HEK293 (cell line): ENCODE data around the gene CARD11.

Source experiments
- CTCF ChIA-PET: fragments of 350-600 bp; formaldehyde crosslinking; extraction: SDS; loops from one replicate; lab custom pipeline; 2021; ENCODE audit warnings: antibody characterized with exemption; lab: Yijun Ruan, JAX
- POLR2A ChIA-PET: fragments of 300-600 bp; formaldehyde crosslinking; extraction: SDS; loops from one replicate; lab custom pipeline; 2020; ENCODE audit warnings: antibody characterized with exemption, inconsistent platforms; lab: Yijun Ruan, JAX
- H3K27ac ChIP-seq: fragments of 200-500 bp; sonication (Bioruptor generic); 2 replicates; pipeline ENCODE4 v1.5.1; 2014; ENCODE audit warnings: low read depth, low read length, control low read depth, inconsistent platforms; ENCODE audit errors: extremely low read depth
- H3K36me3 ChIP-seq, 2 experiments: fragments of 200-500 bp in 1 of 2; sonication (Bioruptor generic) in 1 of 2; 1 replicate in 1 of 2; 2 replicates in 1 of 2; pipeline ENCODE4 v1.5.1; 2014 to 2017; ENCODE audit warnings: inconsistent platforms in 2 of 2, low read length in 2 of 2; ENCODE audit not compliant: control insufficient read depth in 2 of 2, insufficient read depth in 1 of 2
- H3K4me1 ChIP-seq: fragments of 200-500 bp; sonication (Bioruptor generic); 2 replicates; pipeline ENCODE4 v1.5.1; 2014; ENCODE audit warnings: mild to moderate bottlenecking, low read length, inconsistent platforms; ENCODE audit not compliant: control insufficient read depth, insufficient read depth
- H3K4me3 ChIP-seq: 2 replicates; pipeline ENCODE4 v1.5.1; 2011; ENCODE audit warnings: low read depth, mild to moderate bottlenecking, control low read depth, low read length, moderate library complexity
- H3K9me3 ChIP-seq: fragments of 200-500 bp; sonication (Bioruptor generic); 2 replicates; pipeline ENCODE4 v1.5.1; 2014; ENCODE audit warnings: low read depth, low read length, inconsistent platforms; ENCODE audit not compliant: control insufficient read depth, insufficient read depth
- GLI4 ChIP-seq: fragments of 450-650 bp; formaldehyde crosslinking; IDR thresholded peaks from 2 replicates; pipeline ENCODE4 v1.5.1; 2016; ENCODE audit warnings: missing biosample characterization, missing genetic modification characterization
- INSM2 ChIP-seq: fragments of 450-650 bp; formaldehyde crosslinking; IDR thresholded peaks from 2 replicates; pipeline ENCODE4 v1.5.1; 2016; ENCODE audit warnings: missing biosample characterization, missing genetic modification characterization
- KLF10 ChIP-seq: fragments of 450-650 bp; IDR thresholded peaks from 2 replicates; pipeline ENCODE4 v1.5.1; 2018; ENCODE audit warnings: missing biosample characterization, mild to moderate bottlenecking, missing genetic modification characterization
- OSR2 ChIP-seq: fragments of 450-650 bp; formaldehyde crosslinking; IDR thresholded peaks from 2 replicates; pipeline ENCODE4 v1.5.1; 2016; ENCODE audit warnings: missing biosample characterization, missing genetic modification characterization
- OVOL3 ChIP-seq: fragments of 450-650 bp; formaldehyde crosslinking; IDR thresholded peaks from 2 replicates; pipeline ENCODE4 v1.5.1; 2016; ENCODE audit warnings: missing biosample characterization, missing genetic modification characterization
- PATZ1 ChIP-seq: fragments of 450-650 bp; formaldehyde crosslinking; IDR thresholded peaks from 2 replicates; pipeline ENCODE4 v1.5.1; 2016; ENCODE audit warnings: missing biosample characterization, missing genetic modification characterization
- TCF7L2 ChIP-seq: IDR thresholded peaks from 2 replicates; pipeline ENCODE4 v1.6.1; 2011; ENCODE audit warnings: low read depth, mild to moderate bottlenecking, inconsistent platforms, low read length, moderate library complexity, borderline replicate concordance
- ZNF157 ChIP-seq: fragments of 450-650 bp; formaldehyde crosslinking; IDR thresholded peaks from 2 replicates; pipeline ENCODE4 v1.5.1; 2016; ENCODE audit warnings: missing biosample characterization, missing genetic modification characterization
- ZNF16 ChIP-seq: fragments of 450-650 bp; formaldehyde crosslinking; IDR thresholded peaks from 2 replicates; pipeline ENCODE4 v1.5.1; 2016; ENCODE audit warnings: low read depth, missing biosample characterization, missing genetic modification characterization
- ZNF202 ChIP-seq: fragments of 450-650 bp; formaldehyde crosslinking; IDR thresholded peaks from 2 replicates; pipeline ENCODE4 v1.5.1; 2016; ENCODE audit warnings: missing biosample characterization, missing genetic modification characterization, borderline replicate concordance
- ZNF341 ChIP-seq: fragments of 450-650 bp; formaldehyde crosslinking; IDR thresholded peaks from 2 replicates; pipeline ENCODE4; 2016; ENCODE audit warnings: low read depth, missing biosample characterization, missing genetic modification characterization
- ZNF423 ChIP-seq: fragments of 450-650 bp; formaldehyde crosslinking; IDR thresholded peaks from 2 replicates; pipeline ENCODE4 v1.5.1; 2016; ENCODE audit warnings: missing biosample characterization, missing genetic modification characterization
- ZNF510 ChIP-seq: fragments of 450-650 bp; formaldehyde crosslinking; IDR thresholded peaks from 2 replicates; pipeline ENCODE4 v1.5.1; 2018; ENCODE audit warnings: mild to moderate bottlenecking, missing genetic modification characterization, missing biosample characterization; ENCODE audit not compliant: insufficient replicate concordance
- ZNF513 ChIP-seq: fragments of 450-650 bp; IDR thresholded peaks from 2 replicates; pipeline ENCODE4 v1.5.1; 2018; ENCODE audit warnings: missing biosample characterization, missing genetic modification characterization
- ZNF555 ChIP-seq: fragments of 450-650 bp; formaldehyde crosslinking; conservative IDR thresholded peaks from 2 replicates; pipeline ENCODE4 v1.5.1; 2017; ENCODE audit warnings: missing biosample characterization, mild to moderate bottlenecking, missing genetic modification characterization, inconsistent platforms
- ZNF585B ChIP-seq: fragments of 450-650 bp; formaldehyde crosslinking; IDR thresholded peaks from 2 replicates; pipeline ENCODE4 v1.5.1; 2016; ENCODE audit warnings: missing biosample characterization, missing genetic modification characterization
- ZNF639 ChIP-seq: fragments of 450-650 bp; formaldehyde crosslinking; IDR thresholded peaks from 2 replicates; pipeline ENCODE4 v1.5.1; 2016; ENCODE audit warnings: missing biosample characterization, missing genetic modification characterization
- ZNF76 ChIP-seq: fragments of 450-650 bp; formaldehyde crosslinking; IDR thresholded peaks from 2 replicates; pipeline ENCODE4; 2016; ENCODE audit warnings: low read depth, missing biosample characterization, missing genetic modification characterization, borderline replicate concordance
- ZNF777 ChIP-seq: fragments of 450-650 bp; formaldehyde crosslinking; IDR thresholded peaks from 2 replicates; pipeline ENCODE4 v1.5.1; 2017; ENCODE audit warnings: missing biosample characterization, missing genetic modification characterization, borderline replicate concordance
- ZSCAN23 ChIP-seq: fragments of 450-650 bp; formaldehyde crosslinking; IDR thresholded peaks from 2 replicates; pipeline ENCODE4 v1.5.1; 2016; ENCODE audit warnings: missing biosample characterization, missing genetic modification characterization
- ZSCAN30 ChIP-seq: fragments of 450-650 bp; IDR thresholded peaks from 2 replicates; pipeline ENCODE4 v1.5.1; 2018; ENCODE audit warnings: missing biosample characterization, mild to moderate bottlenecking, missing genetic modification characterization, moderate library complexity

CARD11 gene

GRCh38 chr7:3067606-3068380 is 24.1 kb upstream of the CARD11 start (continued):
- TF ChIP-seq ZNF76 (tag by site-specific recombination) (no peak), ZNF639 (tag by site-specific recombination) (no peak), OSR2 (tag by site-specific recombination) (no peak), TCF7L2 (no peak), ZNF777 (tag by site-specific recombination) (no peak), KLF10 (tag by site-specific recombination) (no peak), ZNF555 (no peak), ZNF423 (no peak)

- no peak for TF ChIP-seq PATZ1 (tag by site-specific recombination)
- TF ChIP-seq INSM2 (tag by site-specific recombination) = no peak
- TF ChIP-seq ZNF585B (tag by site-specific recombination) = no peak
- no peak for TF ChIP-seq ZNF513 (tag by site-specific recombination)
- no peak for TF ChIP-seq ZNF510
- no peak for TF ChIP-seq ZNF341 (tag by site-specific recombination)
- no peak for TF ChIP-seq ZNF157
- TF ChIP-seq ZSCAN30 (tag by site-specific recombination) = no peak
- no peak for TF ChIP-seq GLI4 (tag by site-specific recombination)
- TF ChIP-seq TCF7L2 = no peak
- TF ChIP-seq ZNF16 (tag by site-specific recombination) = no peak
- TF ChIP-seq ZNF202 = no peak
- TF ChIP-seq ZSCAN23 (tag by site-specific recombination) = no peak
- no peak for TF ChIP-seq OVOL3 (tag by site-specific recombination)
- no peak overlapping the region for H3K27ac ChIP-seq
- H3K9me3 ChIP-seq = no peaks in the 10 kb centered on the region
- no peak overlapping the region for H3K4me3 ChIP-seq
- no peaks in the 10 kb centered on the region for H3K36me3 ChIP-seq
- POLR2A ChIA-PET = no interaction called here
- no peaks in the 10 kb centered on the region for H3K4me1 ChIP-seq
- CTCF ChIA-PET = interaction anchor here (0.7 to 3.3 kb wide), 6 partner anchors 12 to 203 kb away, joined by 3 to 29 read pairs (median 4); no protein-coding TSS in a partner anchor
These were observed 23.5 kb upstream of the CARD11 start for GRCh38 chr7:3067193-3067592.
